ENCODE measurements around the gene KIF11. TPM values are rescaled to one million over a fixed set of nuclear protein-coding genes. Genes with fewer than 3 reads are reported as not detected.

KIF11 gene
- total and polyA plus RNA-seq, 2 of the 13 experiments (the other 11 are each of a cell fraction or from before 2014, with no cell fraction given), result 8.7 to 38.4 TPM

GRCh38 chr10:92592761-92593618 is at the start of gene KIF11 (continued):
- TF ChIP-seq NR2F1 (CRISPR knock-in tag; IDR thresholded peaks at IDR 0.05) (no peak), POLR2A (IDR thresholded peaks at IDR 0.05; ENCODE audit: insufficient read depth in 1 of 2, low read depth in 2 of 2, low read length in 2 of 2) (peak; percentile 96 to 97), ZNF766 (CRISPR knock-in tag; IDR thresholded peaks at IDR 0.05; ENCODE audit: borderline replicate concordance) (no peak), MXD4 (CRISPR knock-in tag; IDR thresholded peaks at IDR 0.05) (peak; percentile 78), SNAPC4 (CRISPR knock-in tag; IDR thresholded peaks at IDR 0.05) (no peak), NCOA1 (CRISPR knock-in tag; IDR thresholded peaks at IDR 0.05) (0 out of 2 replicates have a peak, but pooled peaks have one; percentile 67), ZBTB3 (CRISPR knock-in tag; IDR thresholded peaks at IDR 0.05; ENCODE audit: borderline replicate concordance, low read depth) (no peak), ZNF770 (CRISPR knock-in tag; IDR thresholded peaks at IDR 0.05) (no peak), ZNF484 (CRISPR knock-in tag; IDR thresholded peaks at IDR 0.05; ENCODE audit: borderline replicate concordance, low read depth) (no peak), ZBTB40 (IDR thresholded peaks at IDR 0.05) (no peak), ZBTB40 (CRISPR knock-in tag; IDR thresholded peaks at IDR 0.05) (no peak; the same call in 1 of the 2 replicates)

Measured in HepG2 (cell line).